ENCODE measurements around the gene ANKMY1.

ANKMY1 gene

DNA sequence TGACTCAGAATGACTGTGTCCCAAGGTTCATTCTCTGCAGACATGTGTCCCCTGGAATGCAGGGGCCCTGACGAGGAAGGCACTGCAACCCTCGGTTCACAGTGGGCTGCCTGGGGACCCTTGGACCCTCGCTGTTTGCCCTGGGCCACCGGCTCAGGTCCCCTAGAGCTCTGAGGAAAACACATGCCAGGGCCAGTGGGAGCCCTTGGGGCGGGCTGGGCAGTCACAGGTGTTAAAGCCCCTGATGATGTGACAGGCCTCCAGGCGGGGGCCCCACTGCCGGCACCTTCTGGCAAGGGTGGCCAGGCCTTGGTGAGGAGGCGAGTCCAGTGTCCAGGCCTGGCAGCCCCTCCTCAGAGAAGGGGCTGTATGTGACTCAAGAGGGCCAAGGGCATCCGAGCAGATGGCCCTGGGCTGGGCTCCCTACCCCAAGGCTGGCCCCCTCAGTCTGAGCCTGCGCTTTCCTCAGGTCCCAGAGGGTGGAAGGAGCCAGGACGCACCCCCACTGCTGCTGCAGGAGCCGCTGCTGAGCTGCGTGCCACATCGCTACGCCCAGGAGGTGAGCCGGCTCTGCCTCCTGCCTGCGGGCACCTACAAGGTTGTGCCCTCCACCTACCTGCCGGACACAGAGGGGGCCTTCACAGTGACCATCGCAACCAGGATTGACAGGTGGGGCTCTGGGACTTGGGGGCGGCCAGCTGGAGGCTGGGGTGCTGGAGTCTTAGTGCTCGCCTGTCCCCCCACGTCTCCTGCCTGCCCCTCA, 39.8 kb upstream of the ANKMY1 start:
- no peak overlapping the region for H3K27ac ChIP-seq
- no peak for TF ChIP-seq ZFX (IDR thresholded peaks at IDR 0.05; ENCODE audit: borderline replicate concordance)
- TF ChIP-seq, protein P1, sequence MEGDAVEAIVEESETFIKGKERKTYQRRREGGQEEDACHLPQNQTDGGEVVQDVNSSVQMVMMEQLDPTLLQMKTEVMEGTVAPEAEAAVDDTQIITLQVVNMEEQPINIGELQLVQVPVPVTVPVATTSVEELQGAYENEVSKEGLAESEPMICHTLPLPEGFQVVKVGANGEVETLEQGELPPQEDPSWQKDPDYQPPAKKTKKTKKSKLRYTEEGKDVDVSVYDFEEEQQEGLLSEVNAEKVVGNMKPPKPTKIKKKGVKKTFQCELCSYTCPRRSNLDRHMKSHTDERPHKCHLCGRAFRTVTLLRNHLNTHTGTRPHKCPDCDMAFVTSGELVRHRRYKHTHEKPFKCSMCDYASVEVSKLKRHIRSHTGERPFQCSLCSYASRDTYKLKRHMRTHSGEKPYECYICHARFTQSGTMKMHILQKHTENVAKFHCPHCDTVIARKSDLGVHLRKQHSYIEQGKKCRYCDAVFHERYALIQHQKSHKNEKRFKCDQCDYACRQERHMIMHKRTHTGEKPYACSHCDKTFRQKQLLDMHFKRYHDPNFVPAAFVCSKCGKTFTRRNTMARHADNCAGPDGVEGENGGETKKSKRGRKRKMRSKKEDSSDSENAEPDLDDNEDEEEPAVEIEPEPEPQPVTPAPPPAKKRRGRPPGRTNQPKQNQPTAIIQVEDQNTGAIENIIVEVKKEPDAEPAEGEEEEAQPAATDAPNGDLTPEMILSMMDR (IDR thresholded peaks at IDR 0.05) = no peak

DNA sequence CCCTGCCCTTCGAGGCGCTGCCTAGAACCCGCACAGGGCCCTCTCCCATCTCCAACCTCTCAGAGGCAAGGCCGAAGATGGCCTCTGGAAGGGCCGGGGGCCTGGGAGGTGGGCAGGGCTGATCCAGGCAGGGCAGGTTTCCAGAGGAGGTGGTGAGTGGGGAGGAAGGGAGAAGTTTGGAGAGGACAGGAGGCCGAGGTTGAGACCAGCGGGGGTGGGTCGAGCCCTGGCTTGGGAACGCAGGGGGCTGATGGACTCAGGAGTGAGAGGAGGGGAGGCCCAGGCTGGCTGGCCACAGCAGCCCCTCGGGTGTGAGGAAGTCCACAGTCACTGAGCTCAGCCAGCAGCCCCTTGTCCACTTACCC, 39.2 kb upstream of the ANKMY1 start:
- TF ChIP-seq, protein P1 (IDR thresholded peaks at IDR 0.05) = no peak
- no peak for TF ChIP-seq ZFX (IDR thresholded peaks at IDR 0.05; ENCODE audit: borderline replicate concordance)
- H3K27ac ChIP-seq = no peak overlapping the region

DNA sequence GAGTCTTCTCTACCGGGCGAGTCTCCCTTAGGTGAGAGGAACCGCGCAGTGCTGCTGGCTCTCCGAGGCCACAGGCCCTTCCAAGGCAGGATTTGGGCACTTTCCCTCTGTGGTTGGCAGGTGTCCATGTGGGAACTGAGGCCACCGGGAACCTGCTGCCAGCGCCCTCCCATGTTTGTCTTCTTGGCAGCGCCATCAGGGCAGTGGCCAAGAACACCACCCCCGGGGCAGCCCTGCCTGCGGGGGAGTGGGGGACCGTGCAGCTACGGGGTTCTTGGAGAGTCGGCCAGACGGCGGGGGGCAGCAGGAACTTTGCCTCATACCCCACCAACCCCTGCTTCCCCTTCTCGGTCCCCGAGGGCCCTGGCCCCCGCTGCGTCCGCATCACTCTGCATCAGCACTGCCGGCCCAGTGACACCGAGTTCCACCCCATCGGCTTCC, 38.7 kb upstream of the ANKMY1 start:
- TF ChIP-seq, protein P1 (IDR thresholded peaks at IDR 0.05) = no peak
- TF ChIP-seq ZFX (IDR thresholded peaks at IDR 0.05; ENCODE audit: borderline replicate concordance) = no peak
- no peak overlapping the region for H3K27ac ChIP-seq

DNA sequence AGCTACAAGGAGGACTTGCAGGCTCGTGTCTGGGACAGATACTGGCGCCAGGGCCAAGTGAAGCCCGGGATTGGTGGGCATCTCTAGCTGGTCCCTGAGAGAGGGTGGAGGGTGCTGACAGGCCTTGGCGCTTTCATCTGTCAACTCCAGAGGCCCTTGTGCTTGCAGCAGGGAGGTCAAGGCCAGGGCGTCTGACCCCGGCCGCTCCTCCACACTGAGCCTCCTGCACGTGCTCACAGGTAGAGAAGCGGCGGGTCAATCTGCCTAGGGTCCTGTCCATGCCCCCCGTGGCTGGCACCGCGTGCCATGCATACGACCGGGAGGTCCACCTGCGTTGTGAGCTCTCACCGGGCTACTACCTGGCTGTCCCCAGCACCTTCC, 38.3 kb upstream of the ANKMY1 start:
- no peak for TF ChIP-seq ZFX (IDR thresholded peaks at IDR 0.05; ENCODE audit: borderline replicate concordance)
- TF ChIP-seq, protein P1 (IDR thresholded peaks at IDR 0.05) = no peak

GRCh38 chr2:240595381-240596079, 37.7 kb upstream of the ANKMY1 start:
- H3K27ac ChIP-seq = no peak overlapping the region
- TF ChIP-seq, protein P1 (IDR thresholded peaks at IDR 0.05) = peak; percentile 51
- no peak for TF ChIP-seq ZFX (IDR thresholded peaks at IDR 0.05; ENCODE audit: borderline replicate concordance)

More for the DNA sequence above, 38.3 kb upstream of the ANKMY1 start:
- no peak overlapping the region for H3K27ac ChIP-seq

DNA sequence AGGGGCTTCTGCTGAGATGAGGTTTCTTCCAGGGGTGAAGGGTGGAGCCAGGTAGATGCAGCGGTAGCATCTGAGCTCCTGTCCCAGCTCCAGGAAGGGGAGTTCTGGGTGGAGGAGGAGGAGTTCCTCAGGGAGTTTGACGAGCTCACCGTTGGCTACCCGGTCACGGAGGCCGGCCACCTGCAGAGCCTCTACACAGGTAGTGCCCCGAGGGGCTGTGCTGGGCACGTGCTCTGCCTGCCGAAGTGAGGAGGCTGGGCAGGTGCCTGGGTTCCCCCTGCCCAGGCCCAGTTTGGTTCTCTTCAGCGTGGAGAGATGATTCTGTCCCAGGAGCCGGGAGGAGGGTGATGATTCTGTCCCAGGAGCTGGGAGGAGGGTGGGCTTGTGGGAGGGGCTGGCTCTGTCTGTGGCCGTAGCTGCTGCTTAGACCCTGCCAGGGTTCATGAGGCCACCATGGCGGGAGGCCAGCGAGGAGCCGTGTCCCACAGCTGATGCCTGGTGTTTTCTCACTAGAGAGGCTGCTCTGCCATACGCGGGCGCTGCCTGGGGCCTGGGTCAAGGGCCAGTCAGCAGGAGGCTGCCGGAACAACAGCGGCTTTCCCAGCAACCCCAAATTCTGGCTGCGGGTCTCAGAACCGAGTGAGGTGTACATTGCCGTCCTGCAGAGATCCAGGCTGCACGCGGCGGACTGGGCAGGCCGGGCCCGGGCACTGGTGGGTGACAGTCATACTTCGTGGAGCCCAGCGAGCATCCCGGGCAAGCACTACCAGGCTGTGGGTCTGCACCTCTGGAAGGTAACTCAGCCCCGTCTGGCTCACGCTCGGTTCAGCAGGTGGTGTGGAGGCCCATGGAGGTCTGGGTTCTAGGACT, 37.0 kb upstream of the ANKMY1 start:
- H3K27ac ChIP-seq = no peak overlapping the region
- no peak for TF ChIP-seq ZFX (IDR thresholded peaks at IDR 0.05; ENCODE audit: borderline replicate concordance)
- TF ChIP-seq, protein P1 (IDR thresholded peaks at IDR 0.05) = no peak

All from 22Rv1 (cell line).